H9 (cell line): ENCODE data around the gene RPS24. TPM values are rescaled to one million over a fixed set of nuclear protein-coding genes. Genes with fewer than 3 reads are reported as not detected.

Experiments used
- DNase-seq: peaks from one replicate; pipeline ENCODE4 v3.0.0-alpha.2; 2017
- H2AFZ ChIP-seq: one replicate; pipeline ENCODE4 v1.6.1; 2013; ENCODE audit warnings: mild to moderate bottlenecking, low read length, control low read depth, moderate library complexity
- H2AK5ac ChIP-seq: 2 replicates; pipeline ENCODE4 v1.6.1; 2013; ENCODE audit warnings: low read length, control low read depth, mixed read lengths; ENCODE audit not compliant: insufficient read length
- H2BK120ac ChIP-seq: one replicate; pipeline ENCODE4 v1.6.1; 2013; ENCODE audit warnings: low read depth, mild to moderate bottlenecking, low read length, control low read depth, inconsistent platforms; ENCODE audit not compliant: poor library complexity, severe bottlenecking
- H2BK12ac ChIP-seq: 2 replicates; pipeline ENCODE4 v1.6.1; 2013; ENCODE audit warnings: low read length, control low read depth, mixed read lengths, low read depth; ENCODE audit not compliant: insufficient read length
- H2BK15ac ChIP-seq: 2 replicates; pipeline ENCODE4 v1.6.1; 2013; ENCODE audit warnings: low read depth, low read length, control low read depth
- H2BK20ac ChIP-seq: one replicate; pipeline ENCODE4 v1.6.1; 2013; ENCODE audit warnings: low read depth, mild to moderate bottlenecking, low read length, control low read depth, inconsistent platforms; ENCODE audit not compliant: poor library complexity, severe bottlenecking
- H2BK5ac ChIP-seq: 2 replicates; pipeline ENCODE4 v1.6.1; 2013; ENCODE audit warnings: low read length, control low read depth, mixed read lengths; ENCODE audit not compliant: insufficient read length
- H3K14ac ChIP-seq: 2 replicates; pipeline ENCODE4 v1.6.1; 2013; ENCODE audit warnings: low read length, control low read depth; ENCODE audit not compliant: insufficient read depth
- H3K18ac ChIP-seq: 2 replicates; pipeline ENCODE4 v1.6.1; 2013; ENCODE audit warnings: low read depth, mild to moderate bottlenecking, mixed read lengths, low read length, control low read depth; ENCODE audit not compliant: insufficient read length
- H3K23ac ChIP-seq: 2 replicates; pipeline ENCODE4 v1.6.1; 2013; ENCODE audit warnings: low read length, control low read depth, mixed read lengths, low read depth; ENCODE audit not compliant: insufficient read length
- H3K23me2 ChIP-seq: 2 replicates; pipeline ENCODE4 v1.6.1; 2013; ENCODE audit warnings: low read depth, mild to moderate bottlenecking, mixed read lengths, low read length, control low read depth; ENCODE audit not compliant: insufficient read length, poor library complexity, severe bottlenecking
- H3K27ac ChIP-seq: 2 replicates; pipeline ENCODE4 v1.5.1; 2013; ENCODE audit warnings: low read length, control low read depth, mixed read lengths, low read depth; ENCODE audit not compliant: insufficient read length
- H3K27me3 ChIP-seq: 2 replicates; pipeline ENCODE4 v1.6.1; 2013; ENCODE audit warnings: low read length, control low read depth, inconsistent platforms; ENCODE audit not compliant: insufficient read depth
- H3K4ac ChIP-seq: 2 replicates; pipeline ENCODE4 v1.6.1; 2013; ENCODE audit warnings: low read depth, mild to moderate bottlenecking, control low read depth, inconsistent platforms, low read length, moderate library complexity
- H3K4me1 ChIP-seq: 2 replicates; pipeline ENCODE4 v1.6.1; 2013; ENCODE audit warnings: low read length, control low read depth, inconsistent platforms; ENCODE audit not compliant: insufficient read depth
- H3K4me2 ChIP-seq: 2 replicates; pipeline ENCODE4 v1.6.1; 2013; ENCODE audit warnings: low read length, control low read depth, mixed read lengths; ENCODE audit not compliant: insufficient read length, insufficient read depth
- H3K56ac ChIP-seq: 2 replicates; pipeline ENCODE4 v1.6.1; 2013; ENCODE audit warnings: low read depth, mild to moderate bottlenecking, mixed read lengths, low read length, control low read depth; ENCODE audit not compliant: insufficient read length
- H3K79me1 ChIP-seq: 2 replicates; pipeline ENCODE4 v1.6.1; 2013; ENCODE audit warnings: low read depth, mild to moderate bottlenecking, moderate library complexity, low read length, control low read depth, inconsistent platforms; ENCODE audit not compliant: insufficient read depth, poor library complexity, severe bottlenecking
- H3K79me2 ChIP-seq: 2 replicates; pipeline ENCODE4 v1.6.1; 2013; ENCODE audit warnings: low read length, control low read depth, inconsistent platforms; ENCODE audit not compliant: insufficient read depth
- H3K9ac ChIP-seq: 2 replicates; pipeline ENCODE4 v1.6.1; 2013; ENCODE audit warnings: low read length, control low read depth, mixed read lengths; ENCODE audit not compliant: insufficient read length; ENCODE audit errors: extremely low read depth
- H3K9me3 ChIP-seq: one replicate; pipeline ENCODE4 v1.6.1; 2013; ENCODE audit warnings: low read depth, low read length, inconsistent platforms; ENCODE audit not compliant: control insufficient read depth
- H3T11ph ChIP-seq: one replicate; pipeline ENCODE4 v1.6.1; 2013; ENCODE audit warnings: mild to moderate bottlenecking, low read length, control low read depth, inconsistent platforms
- H4K20me1 ChIP-seq: one replicate; pipeline ENCODE4 v1.6.1; 2013; ENCODE audit not compliant: control insufficient read depth, insufficient read length, insufficient read depth
- H4K5ac ChIP-seq: 2 replicates; pipeline ENCODE4 v1.6.1; 2013; ENCODE audit warnings: low read depth, mild to moderate bottlenecking, mixed read lengths, low read length, control low read depth; ENCODE audit not compliant: insufficient read length
- H4K8ac ChIP-seq: replicated peaks from 2 replicates; pipeline ENCODE4 v1.6.1; 2013; ENCODE audit warnings: low read length, control low read depth, mixed read lengths, low read depth; ENCODE audit not compliant: insufficient read length
- H4K91ac ChIP-seq: 2 replicates; pipeline ENCODE4 v1.6.1; 2013; ENCODE audit warnings: low read depth, mild to moderate bottlenecking, moderate library complexity, mixed read lengths, low read length, control low read depth; ENCODE audit not compliant: insufficient read length
- H3K27ac Mint-ChIP-seq, 3 experiments: 2 replicates in 2 of 3; 3 replicates in 1 of 3; pipeline ENCODE4 v1.8.0; 2020 to 2021; ENCODE audit warnings: mixed read lengths in 3 of 3, mild to moderate bottlenecking in 1 of 3, moderate library complexity in 1 of 3
- H3K27me3 Mint-ChIP-seq: 2 replicates; pipeline ENCODE4 v1.8.0; 2021; ENCODE audit warnings: low read depth, mild to moderate bottlenecking, moderate library complexity, mixed read lengths
- H3K36me3 Mint-ChIP-seq, 3 experiments: 2 replicates in 2 of 3; 3 replicates in 1 of 3; pipeline ENCODE4 v1.8.0; 2020 to 2021; ENCODE audit warnings: low read depth in 3 of 3, mixed read lengths in 3 of 3; ENCODE audit not compliant: insufficient read depth in 1 of 3
- H3K4me1 Mint-ChIP-seq, 2 experiments: 2 replicates each; pipeline ENCODE4 v1.8.0; 2020; ENCODE audit warnings: mixed read lengths in 2 of 2
- H3K4me3 Mint-ChIP-seq, 2 experiments: 2 replicates in 1 of 2; 3 replicates in 1 of 2; pipeline ENCODE4 v1.8.0; 2020 to 2021; ENCODE audit warnings: mild to moderate bottlenecking in 2 of 2, mixed read lengths in 2 of 2, moderate library complexity in 1 of 2
- H3K9me3 Mint-ChIP-seq, 2 experiments: 2 replicates in 1 of 2; 3 replicates in 1 of 2; pipeline ENCODE4 v1.8.0; 2020; ENCODE audit warnings: mild to moderate bottlenecking in 2 of 2, mixed read lengths in 2 of 2, moderate library complexity in 1 of 2
- WGBS: extraction: QIAGEN DNeasy Blood & Tissue Kit; methylation state at CpG from one replicate; pipeline ENCODE4 v1.1.7; 2013; ENCODE audit warnings: missing lambda C conversion rate, low lambda C conversion rate, mixed read lengths; ENCODE audit not compliant: insufficient read length; ENCODE audit errors: extremely low coverage; 5-methylcytosine and 5-hydroxymethylcytosine counted together
- total RNA-seq: library from RNA; stranded (reverse); gene quantifications from 2 replicates; pipeline ENCODE4 v1.2.1, GENCODE V29; 2021
- TF ChIP-seq, protein P1 (sequence below): fragments of 200-600 bp; sonication (generic); conservative IDR thresholded peaks from 3 replicates; pipeline ENCODE4 v1.8.0; 2021; ENCODE audit warnings: antibody characterized with exemption, mild to moderate bottlenecking

RPS24 gene
- total RNA-seq, 1 experiment from 2014 or later, result 1,966 TPM

DNA sequence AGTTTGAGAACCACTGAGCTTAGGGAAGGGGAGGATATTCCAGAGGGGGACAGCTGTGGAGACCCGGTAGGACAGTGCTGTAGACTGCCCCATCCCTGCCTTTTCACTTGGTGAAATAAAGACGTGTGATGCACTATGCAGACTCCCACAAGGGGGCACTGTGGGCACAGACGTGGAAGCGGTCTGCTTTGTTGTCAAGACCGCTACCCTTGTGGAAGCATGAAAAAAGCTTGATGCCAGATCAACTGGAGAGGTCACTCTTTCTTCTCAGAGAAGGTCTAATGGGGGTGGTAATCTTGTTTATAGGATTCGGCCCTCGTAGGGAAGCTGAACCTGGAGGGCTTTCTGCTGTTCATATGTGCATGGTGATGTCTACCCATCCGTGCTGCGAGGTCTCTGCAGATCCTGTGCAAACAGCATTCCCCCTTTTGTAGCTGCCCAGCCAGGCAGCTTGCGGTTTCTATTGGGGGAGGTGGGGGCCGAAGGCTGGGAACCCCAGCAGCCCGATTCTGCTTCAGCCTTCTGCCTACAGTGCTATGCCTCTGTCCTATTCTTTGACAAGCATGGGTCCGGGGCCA, 13.7 kb downstream of the RPS24 start:
- Histone ChIP-seq H4K20me1 (peaks cover 3% of the 10 kb centered on the region), H3T11ph (no peak overlapping the region), H3K9me3 (no peaks in the 10 kb centered on the region), H2BK120ac (no peak overlapping the region), H4K91ac (no peak overlapping the region), H3K56ac (no peak overlapping the region), H3K18ac (no peak overlapping the region), H2BK15ac (no peak overlapping the region), H2BK20ac (no peak overlapping the region), H3K4ac (no peak overlapping the region), H3K4me2 (no peak overlapping the region), H3K79me2 (no peaks in the 10 kb centered on the region), H3K14ac (no peak overlapping the region), H4K5ac (no peak overlapping the region), H3K79me1 (no peaks in the 10 kb centered on the region), H2AFZ (no peak overlapping the region), H3K27me3 (no peaks in the 10 kb centered on the region), H3K23ac (no peak overlapping the region), H2BK5ac (no peak overlapping the region), H2BK12ac (no peak overlapping the region), H4K8ac (no peak overlapping the region), H3K4me1 (no peaks in the 10 kb centered on the region), H3K23me2 (no peaks in the 10 kb centered on the region), H3K27ac (no peak overlapping the region), H2AK5ac (no peak overlapping the region), H3K9ac (no peak overlapping the region)
- Mint-ChIP-seq H3K4me3 (no peak overlapping the region; a peak in 1 of 5 replicates), H3K4me1 (peaks cover 22 to 25% of the 10 kb centered on the region in 2 experiments), H3K36me3 (peaks cover 2 to 11% (median 5%) of the 10 kb centered on the region in 3 experiments; a peak in 5 of 7 replicates), H3K27me3 (no peaks in the 10 kb centered on the region; the same call in 1 of the 2 replicates), H3K27ac (no peak overlapping the region), H3K9me3 (no peaks in the 10 kb centered on the region)
- WGBS, result no CpG with 5 or more reads among the region's 13 CpGs
- TF ChIP-seq, protein P1, sequence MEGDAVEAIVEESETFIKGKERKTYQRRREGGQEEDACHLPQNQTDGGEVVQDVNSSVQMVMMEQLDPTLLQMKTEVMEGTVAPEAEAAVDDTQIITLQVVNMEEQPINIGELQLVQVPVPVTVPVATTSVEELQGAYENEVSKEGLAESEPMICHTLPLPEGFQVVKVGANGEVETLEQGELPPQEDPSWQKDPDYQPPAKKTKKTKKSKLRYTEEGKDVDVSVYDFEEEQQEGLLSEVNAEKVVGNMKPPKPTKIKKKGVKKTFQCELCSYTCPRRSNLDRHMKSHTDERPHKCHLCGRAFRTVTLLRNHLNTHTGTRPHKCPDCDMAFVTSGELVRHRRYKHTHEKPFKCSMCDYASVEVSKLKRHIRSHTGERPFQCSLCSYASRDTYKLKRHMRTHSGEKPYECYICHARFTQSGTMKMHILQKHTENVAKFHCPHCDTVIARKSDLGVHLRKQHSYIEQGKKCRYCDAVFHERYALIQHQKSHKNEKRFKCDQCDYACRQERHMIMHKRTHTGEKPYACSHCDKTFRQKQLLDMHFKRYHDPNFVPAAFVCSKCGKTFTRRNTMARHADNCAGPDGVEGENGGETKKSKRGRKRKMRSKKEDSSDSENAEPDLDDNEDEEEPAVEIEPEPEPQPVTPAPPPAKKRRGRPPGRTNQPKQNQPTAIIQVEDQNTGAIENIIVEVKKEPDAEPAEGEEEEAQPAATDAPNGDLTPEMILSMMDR, result peak; percentile 96
- DNase-seq, result peak; percentile 93
